Fibroblast of villous mesenchyme (primary cell): Measurements from ENCODE around the gene SCYGR5. TPM values are rescaled to one million over a fixed set of nuclear protein-coding genes. Genes with fewer than 3 reads are reported as not detected.

Experiments used
- DNase-seq: peaks from one replicate; pipeline ENCODE4 v3.0.0-alpha.2; 2010; ENCODE audit warnings: low read depth
- H3K4me3 ChIP-seq: 2 replicates; pipeline ENCODE4 v1.5.1; 2011; ENCODE audit warnings: low read depth, mild to moderate bottlenecking, low read length
- total RNA-seq: library from RNA; depleted of rRNA; stranded (reverse); fragments of >200 nt; gene quantifications from 2 replicates; pipeline ENCODE4 v1.2.3, GENCODE V29; 2012
- TF ChIP-seq, protein P1 (sequence below): IDR thresholded peaks from 2 replicates; pipeline ENCODE4 v1.5.1; 2012; ENCODE audit warnings: low read depth, mild to moderate bottlenecking, low read length; ENCODE audit not compliant: insufficient read depth

The SCYGR5 gene
- total RNA-seq, 1 donor, result not detected

DNA sequence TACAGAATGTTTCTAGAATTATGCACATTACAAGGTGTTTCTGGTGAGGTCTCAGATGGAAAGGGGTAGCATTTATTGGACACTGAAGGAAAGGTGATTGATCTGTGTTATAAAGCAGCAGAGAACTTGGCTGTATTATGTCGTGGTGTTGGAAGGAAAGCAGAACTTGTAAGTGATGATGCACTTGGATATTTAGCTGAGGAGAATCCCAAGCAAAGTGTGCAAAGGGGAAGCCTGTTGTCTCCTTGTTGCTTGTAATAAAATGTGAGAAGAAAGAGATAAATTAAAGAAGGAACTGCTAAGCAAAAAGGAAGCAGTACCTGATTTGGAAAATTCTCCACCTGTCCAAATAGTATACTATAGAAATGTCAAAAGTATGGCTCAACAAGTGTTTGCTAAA, 12.2 kb upstream of the SCYGR5 start:
- TF ChIP-seq, protein P1, sequence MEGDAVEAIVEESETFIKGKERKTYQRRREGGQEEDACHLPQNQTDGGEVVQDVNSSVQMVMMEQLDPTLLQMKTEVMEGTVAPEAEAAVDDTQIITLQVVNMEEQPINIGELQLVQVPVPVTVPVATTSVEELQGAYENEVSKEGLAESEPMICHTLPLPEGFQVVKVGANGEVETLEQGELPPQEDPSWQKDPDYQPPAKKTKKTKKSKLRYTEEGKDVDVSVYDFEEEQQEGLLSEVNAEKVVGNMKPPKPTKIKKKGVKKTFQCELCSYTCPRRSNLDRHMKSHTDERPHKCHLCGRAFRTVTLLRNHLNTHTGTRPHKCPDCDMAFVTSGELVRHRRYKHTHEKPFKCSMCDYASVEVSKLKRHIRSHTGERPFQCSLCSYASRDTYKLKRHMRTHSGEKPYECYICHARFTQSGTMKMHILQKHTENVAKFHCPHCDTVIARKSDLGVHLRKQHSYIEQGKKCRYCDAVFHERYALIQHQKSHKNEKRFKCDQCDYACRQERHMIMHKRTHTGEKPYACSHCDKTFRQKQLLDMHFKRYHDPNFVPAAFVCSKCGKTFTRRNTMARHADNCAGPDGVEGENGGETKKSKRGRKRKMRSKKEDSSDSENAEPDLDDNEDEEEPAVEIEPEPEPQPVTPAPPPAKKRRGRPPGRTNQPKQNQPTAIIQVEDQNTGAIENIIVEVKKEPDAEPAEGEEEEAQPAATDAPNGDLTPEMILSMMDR, result no peak
- no peak for DNase-seq
- H3K4me3 ChIP-seq, result no peak overlapping the region

- peak; percentile 90 for DNase-seq
- TF ChIP-seq, protein P1, result no peak
- no peak overlapping the region for H3K4me3 ChIP-seq
Observed at GRCh38 chr2:227655454-227655853, 11.2 kb upstream of the SCYGR5 start.

GRCh38 chr2:227657199-227657845, 9.3 kb upstream of the SCYGR5 start:
- no peak overlapping the region for H3K4me3 ChIP-seq
- peak; percentile 22 for DNase-seq
- TF ChIP-seq, protein P1, result no peak

DNA sequence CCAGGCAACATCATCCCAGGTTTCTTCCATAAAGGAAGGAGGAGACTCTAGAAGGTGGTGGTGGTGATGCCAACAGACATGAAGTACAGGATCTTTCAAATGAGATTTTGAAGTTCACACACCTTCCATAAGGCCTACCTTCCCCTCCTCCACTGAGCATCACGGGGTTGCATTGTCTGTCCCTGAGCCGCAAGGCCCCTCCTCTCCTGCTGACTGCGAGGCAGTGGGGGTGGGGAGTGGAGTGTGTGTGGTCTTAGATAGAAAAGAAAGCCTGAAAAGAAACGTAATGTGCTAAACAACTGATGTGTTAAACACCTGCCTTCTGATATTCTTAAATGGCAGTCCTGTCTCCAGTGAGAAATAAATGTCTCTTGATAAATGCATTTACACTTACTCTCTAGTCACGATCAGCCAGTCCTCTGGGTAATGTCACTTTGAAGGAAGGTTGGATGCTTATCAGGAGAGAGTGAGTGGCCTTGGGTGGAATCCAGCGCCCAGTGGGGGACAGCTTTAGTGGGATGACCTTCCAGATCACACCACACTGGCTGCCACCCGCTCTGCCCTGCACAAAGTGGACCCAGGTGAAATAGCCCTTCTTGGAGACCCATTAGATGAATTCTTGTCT, 5.5 kb upstream of the SCYGR5 start:
- H3K4me3 ChIP-seq, result no peak overlapping the region
- TF ChIP-seq, protein P1, result no peak
- DNase-seq, result no peak

DNA sequence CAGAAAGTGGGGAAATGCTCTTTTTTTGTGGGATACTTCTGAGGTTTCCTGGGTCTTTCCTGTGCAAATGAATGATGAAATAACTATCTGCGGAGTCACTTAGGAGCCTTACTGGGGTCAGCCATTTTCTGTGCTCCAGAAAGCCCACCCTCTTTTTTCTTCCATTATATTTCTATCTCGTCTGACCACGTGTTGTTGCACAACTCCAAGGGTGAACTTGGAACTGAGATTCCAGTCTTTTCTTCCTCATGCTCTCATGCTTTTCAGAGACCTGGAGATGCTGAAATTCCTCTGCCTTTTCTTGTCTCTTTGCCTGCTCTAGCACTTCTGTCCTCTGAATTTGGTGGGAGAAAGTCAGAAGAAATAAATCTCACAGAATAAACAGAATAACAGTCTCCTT, 4.8 kb upstream of the SCYGR5 start:
- H3K4me3 ChIP-seq, result no peak overlapping the region
- DNase-seq, result no peak
- TF ChIP-seq, protein P1, result no peak

DNA sequence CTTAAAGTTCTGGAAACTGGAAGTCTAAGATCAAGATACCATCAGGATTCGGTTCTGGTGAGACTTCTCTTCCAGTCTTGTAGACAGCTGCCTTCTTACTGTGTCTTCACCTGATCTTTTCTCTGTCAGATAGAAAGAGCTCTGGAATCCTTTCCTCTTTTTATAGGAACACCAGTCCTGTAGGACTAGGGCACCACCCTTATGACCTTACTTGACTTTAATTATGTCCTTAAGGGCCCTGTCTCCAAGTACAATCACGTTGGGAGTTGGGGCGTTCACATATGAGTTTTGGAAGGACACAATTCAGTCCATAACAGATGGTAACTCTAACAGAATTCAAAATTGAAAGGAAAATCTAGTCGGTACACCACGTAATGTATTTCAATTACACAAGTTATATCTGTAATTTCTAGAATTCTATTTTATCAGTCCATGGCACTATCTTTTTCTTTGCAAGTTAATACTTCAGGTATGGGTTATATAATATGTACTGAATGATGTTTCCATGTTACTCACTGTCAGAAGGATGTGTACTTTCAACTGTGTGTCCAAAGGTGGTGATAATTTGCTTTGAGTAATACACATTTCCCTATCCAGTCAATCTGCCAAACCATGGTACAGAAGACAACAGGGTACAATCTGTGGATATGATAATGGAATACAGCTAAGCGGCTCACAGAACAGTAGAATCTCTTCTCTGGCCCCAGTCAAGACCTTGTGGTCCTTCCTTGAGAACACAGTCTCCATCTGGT, 1.2 kb upstream of the SCYGR5 start:
- TF ChIP-seq, protein P1, result no peak
- no peak for DNase-seq
- no peak overlapping the region for H3K4me3 ChIP-seq
